Measurements from ENCODE around the gene CA12.

CA12 gene

DNA sequence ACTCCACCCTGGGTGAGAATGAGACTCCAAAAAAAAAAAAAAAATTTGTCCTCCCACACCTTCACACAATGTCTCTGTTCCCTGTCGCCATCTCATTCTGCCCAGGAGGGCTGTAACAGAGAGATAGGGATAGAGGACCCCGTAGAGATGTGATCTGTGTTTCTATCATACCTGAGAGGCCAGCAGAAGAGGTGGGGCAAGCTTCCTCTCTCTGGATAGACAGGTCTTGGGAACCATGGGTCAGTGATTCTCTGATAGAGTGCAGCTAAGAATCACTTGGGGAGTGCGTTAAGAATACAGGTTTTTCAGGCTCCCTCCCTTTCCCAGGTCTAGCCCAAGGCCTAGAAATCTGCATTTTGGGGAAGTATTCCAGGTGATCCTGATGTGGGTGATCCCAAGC, 8.3 kb downstream of the CA12 start:
- H3K4me1 Mint-ChIP-seq = peaks cover 75% of the 10 kb centered on the region
- H3K36me3 Mint-ChIP-seq (ENCODE audit: low read depth) = peaks cover 9% of the 10 kb centered on the region
- H3K9me3 Mint-ChIP-seq = no peaks in the 10 kb centered on the region
- TF ChIP-seq, protein P1, sequence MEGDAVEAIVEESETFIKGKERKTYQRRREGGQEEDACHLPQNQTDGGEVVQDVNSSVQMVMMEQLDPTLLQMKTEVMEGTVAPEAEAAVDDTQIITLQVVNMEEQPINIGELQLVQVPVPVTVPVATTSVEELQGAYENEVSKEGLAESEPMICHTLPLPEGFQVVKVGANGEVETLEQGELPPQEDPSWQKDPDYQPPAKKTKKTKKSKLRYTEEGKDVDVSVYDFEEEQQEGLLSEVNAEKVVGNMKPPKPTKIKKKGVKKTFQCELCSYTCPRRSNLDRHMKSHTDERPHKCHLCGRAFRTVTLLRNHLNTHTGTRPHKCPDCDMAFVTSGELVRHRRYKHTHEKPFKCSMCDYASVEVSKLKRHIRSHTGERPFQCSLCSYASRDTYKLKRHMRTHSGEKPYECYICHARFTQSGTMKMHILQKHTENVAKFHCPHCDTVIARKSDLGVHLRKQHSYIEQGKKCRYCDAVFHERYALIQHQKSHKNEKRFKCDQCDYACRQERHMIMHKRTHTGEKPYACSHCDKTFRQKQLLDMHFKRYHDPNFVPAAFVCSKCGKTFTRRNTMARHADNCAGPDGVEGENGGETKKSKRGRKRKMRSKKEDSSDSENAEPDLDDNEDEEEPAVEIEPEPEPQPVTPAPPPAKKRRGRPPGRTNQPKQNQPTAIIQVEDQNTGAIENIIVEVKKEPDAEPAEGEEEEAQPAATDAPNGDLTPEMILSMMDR (IDR thresholded peaks at IDR 0.05) = no peak
- no peak for DNase-seq
- H3K27me3 Mint-ChIP-seq (ENCODE audit: low read depth, poor library complexity) = peaks cover 15% of the 10 kb centered on the region
- H3K4me3 Mint-ChIP-seq = no peak overlapping the region
- no peak overlapping the region for H3K27ac Mint-ChIP-seq

DNA sequence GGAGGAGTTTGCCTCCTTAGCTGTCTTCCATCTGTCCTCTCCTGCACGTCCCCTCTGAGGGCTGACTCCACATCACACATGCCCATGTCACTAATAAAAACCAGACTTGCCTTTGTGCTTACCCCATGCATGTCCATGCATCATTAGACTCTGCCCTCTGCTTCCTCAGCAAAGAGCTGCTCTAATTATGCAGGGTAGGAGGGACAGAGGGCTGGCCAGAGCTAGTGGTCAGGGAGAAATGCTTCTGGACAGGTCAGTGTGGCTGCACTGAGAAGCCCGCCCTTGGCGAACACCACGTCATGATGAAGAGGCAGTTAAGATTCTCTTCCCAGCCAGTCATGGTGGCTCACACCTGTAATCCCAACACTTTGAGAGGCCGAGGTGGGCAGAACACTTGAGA, 8.9 kb downstream of the CA12 start:
- H3K9me3 Mint-ChIP-seq = no peaks in the 10 kb centered on the region
- DNase-seq = no peak
- no peak overlapping the region for H3K4me3 Mint-ChIP-seq
- H3K27me3 Mint-ChIP-seq (ENCODE audit: low read depth, poor library complexity) = peaks cover 15% of the 10 kb centered on the region
- TF ChIP-seq, protein P1 (IDR thresholded peaks at IDR 0.05) = no peak
- peaks cover 73% of the 10 kb centered on the region for H3K4me1 Mint-ChIP-seq
- no peak overlapping the region for H3K27ac Mint-ChIP-seq
- peaks cover 9% of the 10 kb centered on the region for H3K36me3 Mint-ChIP-seq (ENCODE audit: low read depth)

DNA sequence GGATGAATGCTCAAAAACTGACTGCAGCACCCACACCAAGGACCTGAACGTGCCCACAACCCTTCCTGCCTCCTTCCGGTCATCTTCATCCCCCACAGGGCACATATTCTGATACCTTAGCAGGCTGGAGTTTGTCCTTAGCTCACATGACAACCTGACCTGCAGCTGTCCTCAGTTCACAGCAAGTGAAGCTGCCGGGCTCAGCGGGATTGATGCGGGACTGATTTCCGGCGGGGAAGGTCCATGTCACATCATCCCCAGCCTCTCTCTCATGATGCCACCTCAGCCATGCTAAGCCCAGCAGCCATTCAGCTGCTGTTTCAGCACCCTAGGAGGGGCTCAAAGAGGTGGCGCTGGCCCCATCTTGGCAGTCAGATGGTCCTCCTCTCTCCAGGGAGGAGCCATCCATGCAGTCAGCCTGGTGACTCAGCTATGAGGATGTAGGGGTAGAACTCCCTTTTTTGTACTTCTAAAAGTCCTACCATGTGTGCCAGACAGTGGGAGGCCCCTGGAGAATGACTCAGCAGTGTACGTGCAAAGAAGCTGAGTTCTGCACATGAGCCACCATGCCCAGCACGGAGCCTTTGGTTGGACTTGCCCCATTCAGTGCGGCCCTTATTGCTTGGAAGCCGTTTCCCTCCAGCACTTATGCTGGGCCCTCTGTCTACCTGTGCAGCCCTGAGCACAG, 9.5 kb downstream of the CA12 start:
- TF ChIP-seq, protein P1 (IDR thresholded peaks at IDR 0.05) = no peak
- Mint-ChIP-seq H3K27ac (peak overlapping the region; percentile 45), H3K9me3 (no peaks in the 10 kb centered on the region), H3K4me3 (no peak overlapping the region), H3K36me3 (ENCODE audit: low read depth) (peaks cover 4% of the 10 kb centered on the region), H3K27me3 (ENCODE audit: low read depth, poor library complexity) (peaks cover 17% of the 10 kb centered on the region), H3K4me1 (peaks cover 68% of the 10 kb centered on the region)
- no peak for DNase-seq

DNA sequence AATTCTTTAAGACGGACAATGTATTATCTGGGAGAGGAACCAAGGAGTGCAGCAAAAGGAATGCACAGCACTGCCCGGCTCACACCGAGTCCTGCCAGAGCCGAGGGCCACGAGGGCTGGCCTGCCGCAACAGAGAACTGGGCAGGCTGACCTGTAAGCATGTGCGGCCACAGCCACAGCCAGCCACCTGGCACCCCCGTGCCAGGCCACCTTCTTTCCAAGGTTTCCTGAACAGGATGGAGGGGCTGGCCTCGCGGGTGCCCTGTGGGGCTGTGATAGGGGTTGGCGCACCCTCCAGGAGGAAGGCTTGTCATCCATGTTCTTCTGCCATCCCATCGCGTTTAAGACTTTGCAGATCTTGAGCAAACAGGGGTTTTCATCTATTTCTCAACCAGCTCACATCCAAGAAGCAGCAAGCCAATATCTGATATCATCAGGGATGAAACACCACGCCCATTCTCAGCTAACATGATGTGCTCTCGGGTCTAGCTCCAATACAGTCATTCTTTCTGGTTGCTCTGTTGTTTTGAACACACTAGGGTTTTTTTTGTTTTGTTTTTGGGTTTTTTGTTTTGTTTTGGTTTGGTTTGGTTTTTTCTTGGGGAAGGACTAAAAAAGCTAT, 10.2 kb downstream of the CA12 start:
- peaks cover 62% of the 10 kb centered on the region for H3K4me1 Mint-ChIP-seq
- H3K27ac Mint-ChIP-seq = no peak overlapping the region
- H3K36me3 Mint-ChIP-seq (ENCODE audit: low read depth) = peaks cover 4% of the 10 kb centered on the region
- peaks cover 17% of the 10 kb centered on the region for H3K27me3 Mint-ChIP-seq (ENCODE audit: low read depth, poor library complexity)
- no peaks in the 10 kb centered on the region for H3K9me3 Mint-ChIP-seq
- no peak for DNase-seq
- TF ChIP-seq, protein P1 (IDR thresholded peaks at IDR 0.05) = no peak
- H3K4me3 Mint-ChIP-seq = no peak overlapping the region

DNA sequence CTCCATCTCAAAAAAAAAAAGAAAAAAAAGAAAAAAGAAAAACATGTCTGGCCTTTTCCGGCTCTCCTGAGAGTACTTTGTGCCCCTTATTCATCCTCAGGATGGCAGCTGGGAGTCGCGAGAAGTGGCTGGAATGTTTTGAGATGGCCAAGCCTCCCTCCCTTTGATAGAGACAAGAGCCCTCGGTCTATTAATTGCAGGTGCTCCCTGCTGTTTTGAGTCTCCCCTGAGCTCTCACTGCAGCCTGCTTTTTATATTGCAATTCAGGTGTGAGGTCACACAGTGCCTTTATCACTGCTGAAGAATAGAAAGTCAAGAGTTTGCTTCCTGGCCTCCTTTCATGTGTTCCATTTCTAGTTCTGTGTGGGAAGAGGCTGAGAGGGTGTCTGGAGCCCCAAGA, 10.9 kb downstream of the CA12 start:
- H3K4me3 Mint-ChIP-seq = no peak overlapping the region
- no peak for DNase-seq
- peak overlapping the region; percentile 92 for H3K27ac Mint-ChIP-seq
- H3K9me3 Mint-ChIP-seq = no peaks in the 10 kb centered on the region
- H3K4me1 Mint-ChIP-seq = peaks cover 62% of the 10 kb centered on the region
- H3K36me3 Mint-ChIP-seq (ENCODE audit: low read depth) = peaks cover 4% of the 10 kb centered on the region
- TF ChIP-seq, protein P1 (IDR thresholded peaks at IDR 0.05) = no peak
- peaks cover 17% of the 10 kb centered on the region for H3K27me3 Mint-ChIP-seq (ENCODE audit: low read depth, poor library complexity)

DNA sequence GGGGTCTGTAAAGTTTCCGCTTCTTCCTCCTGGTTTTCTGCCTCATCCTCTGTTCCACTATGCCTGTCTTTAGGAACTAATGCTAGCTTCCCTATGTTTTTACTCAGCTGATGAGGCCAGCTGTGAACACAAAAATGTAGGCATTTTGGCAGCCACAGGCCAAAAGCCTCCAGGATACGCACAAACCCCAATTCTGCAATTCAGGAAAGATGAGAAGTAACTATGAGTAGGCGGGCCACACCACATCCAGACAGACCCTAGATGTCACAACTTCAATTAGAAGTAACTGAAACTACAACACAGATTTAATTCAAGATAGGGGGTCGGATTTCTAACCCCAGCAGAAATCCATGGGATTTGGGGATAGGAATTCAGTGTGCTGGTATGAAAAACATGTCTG, 11.9 kb downstream of the CA12 start:
- Mint-ChIP-seq H3K27me3 (ENCODE audit: low read depth, poor library complexity) (peaks cover 10% of the 10 kb centered on the region), H3K36me3 (ENCODE audit: low read depth) (peaks cover 4% of the 10 kb centered on the region), H3K9me3 (no peaks in the 10 kb centered on the region), H3K27ac (no peak overlapping the region), H3K4me1 (peaks cover 62% of the 10 kb centered on the region), H3K4me3 (no peak overlapping the region)
- no peak for DNase-seq
- TF ChIP-seq, protein P1 (IDR thresholded peaks at IDR 0.05) = no peak
